Epithelial cell of esophagus (primary cell): Measurements from ENCODE around the gene RELL2.
A peak's percentile ranks its signal among the peaks of the same experiment; 100 is the strongest.

Experiments
- DNase-seq: peaks from one replicate; pipeline ENCODE4 v3.0.0; 2010; ENCODE audit warnings: low read depth
- H3K4me3 ChIP-seq: 2 replicates; pipeline ENCODE4 v1.5.1; 2011; ENCODE audit warnings: mild to moderate bottlenecking, low read length, control low read depth
- CTCF ChIP-seq: IDR thresholded peaks from 2 replicates; pipeline ENCODE4 v1.5.1; 2011; ENCODE audit warnings: low read depth, mild to moderate bottlenecking, low read length, control low read depth, inconsistent platforms; ENCODE audit not compliant: insufficient read depth; ENCODE audit errors: missing control alignments

Gene RELL2

GRCh38 chr5:141638771-141639170 is 2.0 kb downstream of the RELL2 start:
- no peak overlapping the region for H3K4me3 ChIP-seq
- DNase-seq: no peak
- TF ChIP-seq CTCF: no peak

GRCh38 chr5:141639357-141640050 is 2.7 kb downstream of the RELL2 start:
- H3K4me3 ChIP-seq: no peak overlapping the region
- TF ChIP-seq CTCF: no peak
- DNase-seq: no peak

GRCh38 chr5:141640051-141640415 is 3.2 kb downstream of the RELL2 start:
- DNase-seq: no peak
- H3K4me3 ChIP-seq: no peak overlapping the region
- TF ChIP-seq CTCF: no peak

GRCh38 chr5:141640698-141641097 is 3.9 kb downstream of the RELL2 start:
- no peak for TF ChIP-seq CTCF
- no peak for DNase-seq
- no peak overlapping the region for H3K4me3 ChIP-seq

GRCh38 chr5:141641634-141642267 is 5.0 kb downstream of the RELL2 start:
- no peak overlapping the region for H3K4me3 ChIP-seq
- peak; percentile 81 for DNase-seq
- peak; percentile 39 for TF ChIP-seq CTCF

GRCh38 chr5:141646026-141646425 is 9.2 kb downstream of the RELL2 start:
- TF ChIP-seq CTCF: no peak
- peak; percentile 74 for DNase-seq
- H3K4me3 ChIP-seq: no peak overlapping the region

- H3K4me3 ChIP-seq: no peak overlapping the region
- TF ChIP-seq CTCF: no peak
- DNase-seq: no peak
These were observed 10.4 kb downstream of the RELL2 start for GRCh38 chr5:141647242-141647641.
